ENCODE measurements around the gene SLC12A5. TPM values are rescaled to one million over a fixed set of nuclear protein-coding genes. Genes with fewer than 3 reads are reported as not detected.

SLC12A5 gene
- polyA plus RNA-seq, 1 donor, result 1.3 TPM

DNA sequence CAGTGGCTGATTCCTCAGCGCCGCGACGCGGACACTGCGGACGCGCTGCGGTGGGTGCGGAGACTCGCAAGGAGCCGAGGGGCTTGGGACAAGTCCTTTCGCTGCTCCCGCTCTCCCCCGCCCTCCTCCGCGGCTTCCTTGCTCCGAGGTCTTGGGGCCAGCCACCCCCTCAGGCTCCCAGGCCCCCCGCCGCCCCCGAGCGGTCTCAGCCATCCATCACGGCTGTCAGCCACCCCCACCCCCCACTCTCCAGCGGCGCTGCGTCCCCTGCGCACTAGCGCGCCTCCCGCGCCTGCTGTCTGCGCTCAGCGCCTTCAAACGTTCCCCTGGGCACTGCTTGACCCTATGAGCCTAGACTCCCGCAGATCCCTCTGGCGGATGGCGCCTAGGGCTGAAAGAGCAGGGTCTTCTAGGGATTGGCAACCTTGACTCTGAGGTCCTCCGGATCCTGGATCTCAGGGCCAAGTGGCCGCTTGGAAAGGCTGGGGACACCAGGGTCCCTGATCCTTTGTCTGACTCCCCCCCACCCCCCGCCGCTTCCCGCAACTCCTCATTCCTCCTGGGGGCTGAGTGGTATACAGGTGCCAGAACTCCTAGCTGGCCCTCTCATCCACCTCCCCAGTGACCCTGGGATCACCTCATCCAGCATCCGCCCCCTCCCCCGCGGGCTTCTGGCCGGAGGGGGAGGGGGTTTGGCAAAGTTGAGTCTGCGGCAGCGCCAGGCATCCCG lies 1.4 kb downstream of the SLC12A5 start:
- no peak for DNase-seq

DNA sequence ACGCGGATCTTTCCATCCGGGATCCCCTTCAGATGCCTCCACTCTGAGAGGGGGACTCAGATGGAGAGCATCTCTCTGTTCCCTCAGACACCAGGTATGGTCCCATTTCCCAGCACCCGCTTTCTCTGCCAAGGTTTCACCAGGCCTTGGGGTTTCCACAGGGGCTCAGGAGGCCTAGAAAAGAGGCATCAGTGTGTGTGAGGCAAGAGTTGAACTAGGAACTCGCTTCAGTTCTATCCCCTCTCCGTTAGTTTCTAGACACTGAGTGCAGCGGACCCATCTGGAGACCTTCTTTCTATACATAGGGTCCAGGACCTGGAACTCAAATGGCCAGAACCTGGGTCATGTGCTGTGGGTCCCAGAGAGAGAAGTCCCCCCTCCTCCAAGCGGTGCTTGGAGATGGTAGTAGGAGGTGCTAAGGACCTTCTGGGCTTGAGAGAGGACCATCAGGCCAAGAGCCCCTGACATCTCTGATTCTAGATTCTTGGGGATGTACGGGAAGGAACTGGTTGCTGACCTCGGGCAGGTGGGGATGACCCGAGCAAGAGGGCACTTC lies 2.1 kb downstream of the SLC12A5 start:
- no peak for DNase-seq

DNA sequence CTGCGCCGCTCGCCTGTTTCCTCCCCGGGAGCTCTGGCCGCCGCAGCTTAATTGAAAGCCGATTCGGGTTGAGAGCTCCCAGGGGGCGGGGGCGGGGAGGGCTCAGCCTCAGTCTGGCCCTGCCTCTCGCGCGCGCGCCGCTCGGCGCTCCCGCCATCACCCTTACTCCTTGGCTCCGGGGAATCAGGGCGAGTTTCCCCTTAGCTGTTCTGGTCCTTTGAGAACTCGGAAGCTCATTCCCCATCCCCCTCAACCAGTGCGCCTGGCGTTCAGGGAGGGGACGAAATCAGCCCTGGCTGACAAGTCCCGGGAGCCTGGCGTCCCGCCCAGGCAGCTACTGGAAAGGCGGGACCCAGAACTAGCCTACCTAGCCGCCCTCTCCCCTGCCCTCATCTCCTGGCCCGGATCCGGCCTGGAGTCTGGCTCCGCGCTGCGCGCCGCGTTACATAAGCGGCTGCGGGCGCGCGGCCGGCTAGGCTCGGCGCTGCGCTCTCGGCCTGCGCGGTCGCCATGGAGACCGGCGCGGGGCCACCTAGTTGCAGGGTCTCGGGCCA lies 2.8 kb downstream of the SLC12A5 start:
- DNase-seq, result no peak

DNA sequence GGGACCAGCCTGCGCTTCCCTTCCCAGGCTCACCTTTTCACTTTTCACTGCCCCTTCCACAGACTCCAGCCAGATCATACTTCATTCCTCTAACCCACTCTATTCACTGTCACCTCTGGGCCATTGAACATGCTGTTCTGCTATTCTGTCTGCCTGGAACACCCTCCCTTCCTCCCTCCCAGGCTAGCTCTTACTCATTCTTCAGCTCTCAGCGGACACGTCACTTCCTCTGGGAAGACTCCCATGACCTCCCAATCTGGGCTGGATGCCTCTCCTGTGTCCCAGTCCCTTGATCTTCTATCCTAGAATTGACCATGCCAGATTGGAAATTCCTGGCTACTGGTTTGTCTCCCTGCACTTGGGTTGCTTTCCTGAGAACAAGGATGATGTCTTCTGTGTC lies 5.0 kb downstream of the SLC12A5 start:
- DNase-seq, result no peak

DNA sequence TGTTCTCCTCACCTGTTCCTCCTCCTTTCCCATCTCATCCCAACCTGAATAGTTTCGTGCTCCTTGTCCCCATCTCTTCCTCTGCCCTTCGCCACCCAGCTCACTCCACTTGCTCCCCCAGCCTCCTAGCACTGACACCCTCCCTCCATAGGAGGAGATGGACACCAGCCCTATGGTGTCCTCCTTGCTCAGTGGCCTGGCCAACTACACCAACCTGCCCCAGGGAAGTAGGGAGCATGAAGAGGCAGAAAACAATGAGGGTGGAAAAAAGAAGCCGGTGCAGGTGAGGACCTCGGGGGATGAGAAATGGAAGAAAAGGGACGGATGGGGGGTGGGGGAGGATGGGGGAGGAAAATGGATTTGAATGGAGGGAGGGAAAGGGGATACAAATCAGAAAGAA lies 6.2 kb downstream of the SLC12A5 start:
- DNase-seq, result no peak

DNA sequence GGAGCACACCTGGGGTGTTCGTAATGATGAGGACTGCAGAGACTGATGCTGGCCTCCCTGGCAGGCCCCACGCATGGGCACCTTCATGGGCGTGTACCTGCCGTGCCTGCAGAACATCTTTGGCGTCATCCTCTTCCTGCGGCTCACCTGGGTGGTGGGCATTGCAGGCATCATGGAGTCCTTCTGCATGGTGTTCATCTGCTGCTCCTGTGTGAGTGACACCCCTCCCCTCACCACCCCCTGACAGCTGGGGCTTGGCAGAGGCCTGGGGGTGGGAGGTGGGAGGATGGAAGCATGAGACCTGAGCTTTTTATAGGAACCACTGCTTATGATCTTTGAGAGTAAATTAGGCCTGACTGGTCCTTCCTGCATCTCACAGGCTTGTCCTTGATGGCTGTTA lies 6.7 kb downstream of the SLC12A5 start:
- no peak for DNase-seq

DNA sequence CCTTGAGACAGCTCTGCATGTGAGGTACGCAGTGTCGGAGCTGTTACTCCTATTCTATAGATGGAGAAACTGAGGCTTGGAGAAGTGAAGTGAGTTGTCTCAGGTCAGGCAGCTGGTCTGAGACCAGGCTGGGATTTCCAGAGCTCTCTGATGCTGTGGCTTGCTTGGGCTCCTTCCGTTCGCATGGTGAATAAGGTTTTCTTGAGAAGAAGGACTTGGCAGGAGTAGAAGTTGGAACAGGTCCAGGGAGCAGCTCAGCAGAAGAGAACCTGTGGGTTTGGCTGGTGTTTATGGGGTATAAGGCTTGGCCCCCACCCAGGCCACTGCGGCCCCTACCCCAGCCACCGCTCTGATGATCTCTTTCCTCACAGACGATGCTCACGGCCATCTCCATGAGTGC lies 7.4 kb downstream of the SLC12A5 start:
- no peak for DNase-seq

DNA sequence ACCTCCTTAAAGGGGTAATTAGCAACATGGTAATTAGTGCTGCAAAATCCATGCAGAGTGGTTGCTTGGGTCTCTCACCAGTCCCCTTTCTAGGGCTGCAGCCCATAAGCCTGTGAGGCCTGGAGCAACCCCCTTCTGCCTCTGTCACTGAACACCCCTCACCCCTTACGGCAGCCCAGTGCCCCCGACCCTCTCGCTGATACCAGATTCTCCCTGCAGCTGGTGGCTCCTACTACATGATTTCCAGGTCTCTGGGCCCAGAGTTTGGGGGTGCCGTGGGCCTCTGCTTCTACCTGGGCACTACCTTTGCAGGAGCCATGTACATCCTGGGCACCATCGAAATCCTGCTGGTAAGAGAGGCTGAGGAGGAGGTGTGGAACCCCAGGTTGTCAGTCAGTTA lies 8.0 kb downstream of the SLC12A5 start:
- DNase-seq, result no peak

DNA sequence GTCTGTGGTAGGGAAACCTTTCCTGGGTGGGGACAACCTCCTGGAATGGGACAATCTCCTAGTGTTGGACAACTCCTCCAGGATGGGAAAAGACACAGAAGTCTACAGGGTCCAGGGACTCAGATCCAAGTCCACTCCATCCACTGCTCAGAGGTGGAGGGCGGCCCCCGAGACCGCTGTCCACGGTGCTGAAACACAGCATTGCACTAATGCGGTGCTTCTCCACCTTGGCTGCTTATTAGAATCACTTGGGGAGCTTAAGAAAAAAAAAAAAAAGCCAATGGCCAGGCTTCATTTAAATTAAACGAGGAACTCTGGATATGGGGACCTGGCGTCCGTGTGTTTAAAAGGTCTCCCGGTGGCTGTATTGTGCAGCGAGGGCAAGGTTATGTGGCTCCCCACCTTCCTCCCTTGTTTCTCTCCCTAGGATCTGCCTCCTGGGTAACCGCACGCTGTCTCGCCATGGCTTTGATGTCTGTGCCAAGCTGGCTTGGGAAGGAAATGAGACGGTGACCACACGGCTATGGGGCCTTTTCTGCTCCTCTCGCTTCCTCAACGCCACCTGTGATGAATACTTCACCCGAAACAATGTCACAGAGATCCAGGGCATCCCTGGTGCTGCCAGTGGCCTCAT lies 12.0 kb downstream of the SLC12A5 start:
- DNase-seq, result peak; percentile 42

DNA sequence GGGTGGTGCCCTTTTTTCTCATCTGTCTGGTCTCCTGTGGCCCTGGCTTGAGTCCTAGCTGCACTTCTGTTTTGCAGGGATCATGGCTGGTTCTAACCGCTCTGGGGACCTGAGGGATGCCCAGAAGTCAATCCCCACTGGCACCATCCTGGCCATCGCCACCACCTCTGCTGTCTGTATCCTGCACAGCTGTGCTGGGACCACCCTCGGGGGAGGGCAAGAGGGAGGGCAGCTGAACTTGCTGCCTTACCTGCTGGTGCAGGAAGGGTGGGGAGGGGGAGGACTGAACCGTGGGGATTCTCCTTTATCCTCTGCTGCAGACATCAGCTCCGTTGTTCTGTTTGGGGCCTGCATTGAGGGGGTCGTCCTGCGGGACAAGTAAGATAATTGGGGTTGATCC lies 14.5 kb downstream of the SLC12A5 start:
- no peak for DNase-seq

DNA sequence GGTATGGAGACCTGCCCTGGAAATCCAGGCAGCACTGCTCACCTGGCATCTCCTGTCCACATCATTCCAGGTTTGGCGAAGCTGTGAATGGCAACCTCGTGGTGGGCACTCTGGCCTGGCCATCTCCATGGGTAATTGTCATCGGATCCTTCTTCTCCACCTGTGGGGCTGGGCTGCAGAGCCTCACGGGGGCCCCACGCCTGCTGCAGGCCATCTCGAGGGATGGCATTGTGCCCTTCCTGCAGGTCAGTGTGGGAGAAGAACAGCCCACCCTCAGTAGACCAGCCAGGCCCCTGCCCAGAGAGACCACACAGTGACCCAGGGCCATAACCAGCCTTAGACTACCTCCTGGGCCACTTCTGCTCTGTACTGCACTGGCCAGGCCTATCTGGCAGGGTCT lies 15.9 kb downstream of the SLC12A5 start:
- no peak for DNase-seq

DNA sequence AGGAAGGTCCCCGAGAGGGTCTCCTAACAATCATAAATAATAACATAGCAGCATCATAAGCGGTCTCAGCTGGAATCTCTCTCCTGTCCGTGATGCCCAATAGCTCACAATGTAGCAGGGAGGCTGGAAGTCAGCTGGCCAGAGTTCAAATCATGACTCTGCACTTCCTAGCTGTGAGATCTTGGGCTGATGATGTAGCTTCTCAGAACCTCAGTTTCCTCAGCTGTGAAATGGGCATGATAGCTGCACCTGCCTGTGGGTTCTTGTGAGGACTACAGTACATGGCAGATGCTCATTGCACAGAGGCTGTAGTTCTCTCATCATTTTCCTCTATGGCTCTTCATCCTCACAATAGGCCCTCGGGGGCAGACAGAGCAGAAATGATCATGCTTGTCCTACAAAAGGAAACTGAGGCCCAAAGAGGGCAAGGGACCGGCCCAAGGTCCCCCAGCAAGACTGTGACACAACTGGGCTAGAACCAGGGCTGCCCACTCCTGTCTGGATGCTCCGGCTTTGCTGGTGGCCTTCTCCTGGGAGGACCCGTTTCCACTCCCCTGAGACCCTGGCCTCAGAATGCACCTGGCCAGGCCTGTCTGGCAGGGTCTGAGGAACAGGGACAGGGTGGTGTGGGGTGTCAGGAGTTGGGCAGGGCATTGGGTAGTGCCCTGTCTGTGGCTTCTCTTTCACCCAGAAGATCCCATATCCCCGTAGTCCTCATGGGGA lies 17.7 kb downstream of the SLC12A5 start:
- DNase-seq, result no peak

DNA sequence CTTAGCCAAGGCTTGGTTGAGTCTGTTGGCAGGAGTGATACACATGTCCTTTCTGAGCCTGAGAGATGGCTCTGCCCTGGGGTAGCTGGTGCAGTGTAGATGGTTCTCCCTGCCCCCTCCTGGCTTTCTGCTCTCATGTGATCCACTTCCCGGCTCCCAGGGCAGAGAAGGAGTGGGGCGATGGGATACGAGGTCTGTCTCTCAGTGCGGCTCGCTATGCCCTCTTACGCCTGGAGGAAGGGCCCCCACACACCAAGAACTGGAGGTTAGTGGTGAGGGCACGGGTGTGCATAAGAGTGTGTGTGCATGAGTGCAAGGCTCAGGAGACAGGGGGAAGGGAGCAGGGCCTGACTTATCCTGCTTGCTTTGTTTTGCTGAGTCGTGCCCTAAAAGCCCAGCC lies 18.8 kb downstream of the SLC12A5 start:
- no peak for DNase-seq

DNA sequence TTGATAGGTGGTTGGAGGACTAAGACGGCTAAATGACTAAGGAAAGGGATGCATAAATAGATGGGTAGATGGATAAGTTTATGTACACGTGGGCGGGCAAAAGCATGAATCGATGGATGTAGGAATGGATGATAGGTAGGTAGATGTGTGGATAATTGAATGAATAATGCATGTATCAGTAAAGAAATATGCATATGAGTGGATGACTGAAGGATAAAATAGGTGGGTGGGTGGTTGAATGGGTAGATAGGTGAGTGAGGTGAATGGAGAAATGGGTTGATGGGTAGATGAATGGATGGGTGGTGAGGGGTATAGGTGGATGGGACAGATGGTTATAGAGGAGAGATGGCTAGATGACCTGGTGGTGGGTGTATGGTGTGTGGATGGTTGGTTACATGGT lies 20.2 kb downstream of the SLC12A5 start:
- no peak for DNase-seq

DNA sequence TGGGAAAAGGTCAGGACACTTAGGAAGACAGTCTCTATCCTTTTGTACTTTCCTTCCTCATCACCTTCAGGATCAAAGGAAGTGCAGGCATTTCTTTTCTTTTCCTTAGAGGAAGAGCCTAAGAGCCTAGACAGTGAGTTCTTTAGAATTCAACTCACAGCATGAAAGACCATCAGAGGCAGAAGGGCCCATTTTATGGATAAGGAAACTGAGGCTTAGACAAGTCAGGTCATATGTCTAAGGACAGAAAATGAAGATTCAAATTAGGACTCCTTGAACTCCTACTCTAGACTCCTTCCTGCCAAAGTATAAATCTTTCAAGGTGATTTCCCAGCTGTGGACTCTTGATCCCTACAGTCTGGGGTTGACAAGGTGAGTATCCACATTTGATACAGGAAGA lies 20.8 kb downstream of the SLC12A5 start:
- DNase-seq, result no peak

DNA sequence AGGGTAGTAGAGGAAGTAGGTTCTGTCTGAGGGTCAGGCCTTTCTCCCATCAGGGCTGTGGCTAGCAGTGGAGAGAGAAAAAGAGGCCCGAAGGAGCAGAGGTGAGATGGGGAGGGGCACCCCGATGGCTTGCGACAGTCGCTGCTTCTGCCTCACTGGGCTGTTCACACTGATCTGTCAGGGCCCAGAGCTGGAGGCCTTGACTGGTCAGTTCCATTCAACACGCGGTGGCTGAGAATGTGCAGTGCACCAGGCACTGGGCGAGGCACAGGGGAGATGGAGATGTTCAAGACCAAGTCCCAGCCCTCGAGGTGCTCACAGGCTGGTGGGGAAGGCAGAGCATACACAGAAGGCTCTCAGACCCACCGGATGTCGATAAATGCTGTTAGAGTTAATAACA lies 21.4 kb downstream of the SLC12A5 start:
- no peak for DNase-seq

DNA sequence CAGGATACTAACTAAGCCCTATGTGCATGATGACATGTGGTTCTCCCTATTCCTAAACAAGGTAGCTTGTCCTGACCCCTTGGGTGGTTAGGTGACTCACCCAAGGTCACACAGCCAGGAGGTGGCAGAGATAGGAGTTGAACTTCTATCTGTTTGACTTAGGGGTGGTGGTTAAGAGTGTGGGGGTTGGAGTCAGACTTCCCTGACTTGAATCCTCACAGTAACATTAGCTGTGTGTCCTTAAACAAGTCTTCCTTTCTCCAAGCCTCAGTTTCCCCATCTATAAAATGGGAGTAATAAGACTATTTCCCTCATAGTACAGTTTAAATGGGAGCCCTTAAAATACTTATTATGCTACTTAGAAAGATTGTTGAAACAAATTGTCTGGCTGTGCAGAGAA lies 21.9 kb downstream of the SLC12A5 start:
- no peak for DNase-seq

DNA sequence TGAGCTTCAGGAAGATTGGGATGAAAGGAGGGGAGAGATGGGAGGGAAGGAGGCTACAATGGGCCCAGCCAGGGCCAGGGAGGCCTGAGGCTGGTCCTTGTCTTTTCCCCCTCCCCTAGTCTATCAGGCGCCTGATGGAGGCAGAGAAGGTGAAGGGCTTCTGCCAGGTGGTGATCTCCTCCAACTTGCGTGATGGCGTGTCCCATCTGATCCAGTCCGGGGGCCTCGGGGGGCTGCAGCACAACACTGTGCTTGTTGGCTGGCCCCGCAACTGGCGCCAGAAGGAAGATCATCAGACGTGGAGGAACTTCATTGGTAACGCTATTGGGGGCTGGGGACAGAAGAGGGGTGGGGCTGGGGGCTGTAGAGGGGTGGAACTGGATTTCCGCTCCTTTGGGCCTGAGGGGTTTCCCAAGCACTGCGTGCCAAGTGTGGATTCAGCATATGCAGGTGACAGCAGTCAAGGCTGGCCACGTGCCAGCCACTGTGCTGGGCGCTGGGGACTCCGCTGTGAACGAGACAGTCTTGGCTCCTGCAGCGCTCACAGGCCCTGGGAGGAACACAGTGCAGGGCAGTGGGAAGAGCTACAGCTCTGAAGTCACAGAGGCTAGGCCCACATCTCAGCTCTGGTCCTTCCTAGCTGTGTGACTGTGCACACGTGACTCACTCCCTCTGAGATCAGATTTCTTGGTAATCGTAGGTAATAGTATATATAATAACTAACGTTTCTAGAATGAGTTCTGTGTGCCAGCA lies 22.7 kb downstream of the SLC12A5 start:
- DNase-seq, result no peak

DNA sequence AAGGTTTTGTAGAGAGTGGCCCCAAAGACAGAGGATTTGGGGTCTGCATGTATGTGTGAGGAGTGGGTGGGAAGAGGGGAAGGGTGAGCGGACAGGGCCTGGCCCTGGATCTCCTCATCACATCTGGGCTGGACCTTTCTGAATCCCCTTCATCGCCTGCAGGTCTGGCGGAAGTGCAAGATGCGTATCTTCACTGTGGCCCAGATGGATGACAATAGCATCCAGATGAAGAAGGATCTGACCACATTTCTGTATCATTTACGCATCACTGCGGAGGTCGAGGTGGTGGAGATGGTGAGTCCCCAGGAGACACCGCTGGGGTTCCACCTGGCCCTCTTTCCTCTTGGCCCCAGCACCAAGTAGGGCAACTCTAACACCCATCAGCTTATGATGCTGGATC lies 24.4 kb downstream of the SLC12A5 start:
- DNase-seq, result no peak

DNA sequence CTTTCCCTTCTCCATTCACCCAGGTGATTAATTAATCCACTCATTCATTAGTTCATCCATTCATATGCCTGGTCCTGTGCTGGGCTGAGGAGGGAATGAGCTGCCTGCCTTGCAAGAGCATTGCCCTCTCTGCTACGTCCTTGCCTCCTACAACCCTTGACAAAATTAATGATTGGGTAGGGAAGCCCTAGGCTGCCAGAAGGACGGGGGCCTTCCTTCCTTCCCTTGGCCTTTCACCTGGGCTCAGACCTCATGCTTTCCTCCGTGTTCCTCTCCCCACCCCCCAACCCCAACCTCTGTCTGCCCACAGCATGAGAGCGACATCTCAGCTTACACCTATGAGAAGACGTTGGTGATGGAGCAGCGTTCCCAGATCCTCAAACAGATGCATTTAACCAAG lies 25.6 kb downstream of the SLC12A5 start:
- DNase-seq, result no peak

DNA sequence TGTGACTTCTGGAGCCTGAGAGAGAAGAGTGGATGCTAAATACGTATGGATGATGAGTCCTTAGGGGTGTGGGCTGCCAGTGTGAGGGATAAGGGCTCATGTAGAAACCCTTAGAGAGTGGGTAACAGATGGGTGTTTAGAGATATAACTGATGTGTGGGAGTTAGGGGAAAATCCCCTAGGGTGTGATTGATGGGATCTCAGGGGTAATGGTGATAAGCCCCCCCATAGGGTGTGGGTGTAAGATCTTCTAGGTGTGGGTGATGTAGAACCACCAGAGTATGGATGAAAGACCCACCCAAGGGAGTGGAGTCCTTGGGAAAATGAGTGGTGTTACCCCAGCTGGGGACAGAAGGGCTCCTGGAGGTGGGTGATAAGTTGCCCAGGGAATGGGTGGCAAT lies 26.3 kb downstream of the SLC12A5 start:
- no peak for DNase-seq

DNA sequence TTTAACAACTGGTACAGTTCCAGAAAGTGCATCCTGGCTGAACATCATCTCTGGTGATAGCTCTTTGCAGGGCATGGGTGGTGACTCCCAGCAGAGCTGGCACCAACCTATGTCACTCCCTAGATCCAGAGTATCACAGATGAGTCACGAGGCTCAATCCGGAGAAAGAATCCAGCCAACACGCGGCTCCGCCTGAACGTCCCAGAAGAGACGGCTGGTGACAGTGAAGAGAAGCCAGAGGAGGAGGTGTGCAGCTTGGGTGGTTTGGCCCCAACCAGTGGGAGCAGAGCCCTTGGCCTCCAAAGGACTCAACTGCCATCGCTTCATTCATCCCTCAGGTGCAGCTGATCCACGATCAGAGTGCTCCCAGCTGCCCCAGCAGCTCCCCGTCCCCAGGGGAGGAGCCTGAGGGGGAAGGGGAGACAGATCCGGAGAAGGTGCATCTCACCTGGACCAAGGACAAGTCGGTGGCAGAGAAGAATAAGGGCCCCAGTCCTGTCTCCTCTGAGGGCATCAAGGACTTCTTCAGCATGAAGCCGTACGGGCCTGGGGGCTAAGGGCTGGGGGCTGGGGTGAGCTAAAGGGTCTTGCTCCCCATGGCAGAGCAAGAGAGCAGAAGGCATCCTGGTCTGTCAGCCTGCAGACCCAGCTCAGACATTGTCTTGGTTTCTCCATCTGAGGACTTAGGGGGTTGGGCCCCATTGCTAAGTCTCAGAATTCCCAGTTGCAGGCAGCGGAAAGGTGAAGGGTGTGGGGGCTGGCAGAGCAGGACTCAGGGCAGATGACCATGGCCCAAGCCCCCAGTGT lies 27.2 kb downstream of the SLC12A5 start:
- DNase-seq, result no peak

Data from hindlimb muscle (tissue), 1 donor.